NB4 (cell line): Measurements from ENCODE around the gene C11orf58.

Source experiments
- MYC ChIP-seq: IDR thresholded peaks from 2 replicates; pipeline ENCODE4 v1.6.1; 2011; ENCODE audit warnings: low read depth, low read length
- TF ChIP-seq, protein P1 (sequence below): IDR thresholded peaks from 2 replicates; pipeline ENCODE4 v1.6.1; 2011; ENCODE audit warnings: low read depth, low read length
- TF ChIP-seq, protein P2 (sequence below): IDR thresholded peaks from one replicate; pipeline ENCODE4 v1.5.1; 2012; ENCODE audit warnings: low read depth, low read length

DNA sequence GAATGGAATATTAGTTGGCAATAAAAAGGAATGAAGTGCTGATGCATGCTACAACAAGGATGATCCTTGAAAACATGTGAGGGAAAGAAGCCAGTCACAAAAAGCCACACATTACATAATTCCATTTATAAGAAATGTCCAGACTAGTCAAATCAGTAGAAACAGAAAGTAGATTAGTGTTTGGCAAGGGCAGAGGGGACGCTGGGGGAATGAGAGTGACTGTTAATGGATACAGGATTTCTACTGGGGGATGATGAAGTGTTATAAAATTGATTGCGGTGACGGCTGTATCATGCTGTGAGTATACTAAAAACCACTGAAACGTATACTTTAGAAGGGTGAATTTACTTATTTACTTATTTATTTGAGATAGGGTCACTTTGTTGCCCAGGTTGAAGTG, 57.9 kb downstream of the C11orf58 start:
- TF ChIP-seq, protein P1, sequence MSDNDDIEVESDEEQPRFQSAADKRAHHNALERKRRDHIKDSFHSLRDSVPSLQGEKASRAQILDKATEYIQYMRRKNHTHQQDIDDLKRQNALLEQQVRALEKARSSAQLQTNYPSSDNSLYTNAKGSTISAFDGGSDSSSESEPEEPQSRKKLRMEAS: no peak
- TF ChIP-seq, protein P2, sequence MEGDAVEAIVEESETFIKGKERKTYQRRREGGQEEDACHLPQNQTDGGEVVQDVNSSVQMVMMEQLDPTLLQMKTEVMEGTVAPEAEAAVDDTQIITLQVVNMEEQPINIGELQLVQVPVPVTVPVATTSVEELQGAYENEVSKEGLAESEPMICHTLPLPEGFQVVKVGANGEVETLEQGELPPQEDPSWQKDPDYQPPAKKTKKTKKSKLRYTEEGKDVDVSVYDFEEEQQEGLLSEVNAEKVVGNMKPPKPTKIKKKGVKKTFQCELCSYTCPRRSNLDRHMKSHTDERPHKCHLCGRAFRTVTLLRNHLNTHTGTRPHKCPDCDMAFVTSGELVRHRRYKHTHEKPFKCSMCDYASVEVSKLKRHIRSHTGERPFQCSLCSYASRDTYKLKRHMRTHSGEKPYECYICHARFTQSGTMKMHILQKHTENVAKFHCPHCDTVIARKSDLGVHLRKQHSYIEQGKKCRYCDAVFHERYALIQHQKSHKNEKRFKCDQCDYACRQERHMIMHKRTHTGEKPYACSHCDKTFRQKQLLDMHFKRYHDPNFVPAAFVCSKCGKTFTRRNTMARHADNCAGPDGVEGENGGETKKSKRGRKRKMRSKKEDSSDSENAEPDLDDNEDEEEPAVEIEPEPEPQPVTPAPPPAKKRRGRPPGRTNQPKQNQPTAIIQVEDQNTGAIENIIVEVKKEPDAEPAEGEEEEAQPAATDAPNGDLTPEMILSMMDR: no peak
- TF ChIP-seq MYC: no peak
